ENCODE data around the gene FARS2. TPM values are rescaled to one million over a fixed set of nuclear protein-coding genes. Genes with fewer than 3 reads are reported as not detected.

FARS2 gene
- total and polyA plus RNA-seq, 4 donors: 9.2 to 31.4 (median 19.4) TPM

GRCh38 chr6:5736016-5736738, 474.9 kb downstream of the FARS2 start:
- ATAC-seq (ENCODE audit: insufficient read depth, low FRiP score) (no peak), DNase-seq (no peak)
- no peaks in the 10 kb centered on the region for H3K36me3 ChIP-seq (ENCODE audit: control insufficient read depth in 4 of 4, insufficient read depth in 4 of 4, low read length in 4 of 4)
- no peaks in the 10 kb centered on the region for H3K27me3 ChIP-seq (ENCODE audit: control insufficient read depth in 3 of 3, insufficient read depth in 3 of 3, low read length in 2 of 3)
- no peak overlapping the region for H3K9ac ChIP-seq (ENCODE audit: insufficient read depth in 1 of 2, low read length in 2 of 2)
- H3K27ac ChIP-seq (ENCODE audit: low read depth in 1 of 2, low read length in 1 of 2): no peak overlapping the region
- 80 to 81% methylated on average over 5 of the region's 5 CpGs for WGBS, 2 donors
- TF ChIP-seq CTCF (IDR thresholded peaks at IDR 0.05; ENCODE audit: control extremely low read depth, extremely low read depth): no peak
- no peaks in the 10 kb centered on the region for H3K9me3 ChIP-seq (ENCODE audit: control insufficient read depth in 4 of 4, insufficient read depth in 3 of 4, low read length in 3 of 4)
- no peak overlapping the region for H3K4me3 ChIP-seq
- H3K4me1 ChIP-seq (ENCODE audit: control insufficient read depth in 5 of 5, insufficient read depth in 5 of 5, low read length in 5 of 5): no peaks in the 10 kb centered on the region

- no peaks in the 10 kb centered on the region for H3K36me3 ChIP-seq (ENCODE audit: control insufficient read depth in 4 of 4, insufficient read depth in 4 of 4, low read length in 4 of 4)
Observed at GRCh38 chr6:5737460-5737859, 476.1 kb downstream of the FARS2 start.

GRCh38 chr6:5738211-5738610, 476.9 kb downstream of the FARS2 start:
- Histone ChIP-seq H3K27me3 (ENCODE audit: control insufficient read depth in 3 of 3, insufficient read depth in 3 of 3, low read length in 2 of 3) (no peaks in the 10 kb centered on the region), H3K9me3 (ENCODE audit: control insufficient read depth in 4 of 4, insufficient read depth in 3 of 4, low read length in 3 of 4) (no peaks in the 10 kb centered on the region), H3K4me3 (no peak overlapping the region), H3K27ac (ENCODE audit: low read depth in 1 of 2, low read length in 1 of 2) (no peak overlapping the region), H3K36me3 (ENCODE audit: control insufficient read depth in 4 of 4, insufficient read depth in 4 of 4, low read length in 4 of 4) (no peaks in the 10 kb centered on the region), H3K4me1 (ENCODE audit: control insufficient read depth in 5 of 5, insufficient read depth in 5 of 5, low read length in 5 of 5) (peaks cover 0 to 1% (median 0%) of the 10 kb centered on the region in 5 donors), H3K9ac (ENCODE audit: insufficient read depth in 1 of 2, low read length in 2 of 2) (no peak overlapping the region)
- WGBS, 2 donors: 91 to 94% methylated on average over 1 of the region's 1 CpG
- TF ChIP-seq CTCF (IDR thresholded peaks at IDR 0.05; ENCODE audit: control extremely low read depth, extremely low read depth): no peak
- ATAC-seq (ENCODE audit: insufficient read depth, low FRiP score): no peak
- DNase-seq: no peak

More at GRCh38 chr6:5737460-5737859, 476.1 kb downstream of the FARS2 start:
- Histone ChIP-seq H3K9me3 (ENCODE audit: control insufficient read depth in 4 of 4, insufficient read depth in 3 of 4, low read length in 3 of 4) (no peaks in the 10 kb centered on the region), H3K9ac (ENCODE audit: insufficient read depth in 1 of 2, low read length in 2 of 2) (no peak overlapping the region), H3K4me1 (ENCODE audit: control insufficient read depth in 5 of 5, insufficient read depth in 5 of 5, low read length in 5 of 5) (no peaks in the 10 kb centered on the region), H3K27ac (ENCODE audit: low read depth in 1 of 2, low read length in 1 of 2) (no peak overlapping the region), H3K4me3 (no peak overlapping the region), H3K27me3 (ENCODE audit: control insufficient read depth in 3 of 3, insufficient read depth in 3 of 3, low read length in 2 of 3) (no peaks in the 10 kb centered on the region)
- TF ChIP-seq CTCF (IDR thresholded peaks at IDR 0.05; ENCODE audit: control extremely low read depth, extremely low read depth): no peak
- DNase-seq (no peak), ATAC-seq (ENCODE audit: insufficient read depth, low FRiP score) (no peak)
- 96 to 97% methylated on average over 4 of the region's 4 CpGs for WGBS, 2 donors
